T-cell (primary cell): Measurements from ENCODE around the gene ANO1. TPM values are rescaled to one million over a fixed set of nuclear protein-coding genes. Genes with fewer than 3 reads are reported as not detected.

Experiments
- ATAC-seq, 4 experiments: fragments of 200-7000 bp in 3 of 4; fragments of 150-1000 bp in 1 of 4; cut with Tn5 transposase; replicated peaks in 1 of 4; 1 replicate in 3 of 4; 2 replicates in 1 of 4; pipeline ENCODE4 v1.10.0; 2021; ENCODE audit warnings: moderate library complexity in 3 of 4, mild to moderate bottlenecking in 2 of 4, moderate number of reproducible peaks in 1 of 4
- CTCF ChIA-PET, 2 donors: fragments of 300-600 bp; sonication (Branson Sonifier 250); formaldehyde crosslinking; loops; one replicate each; lab custom pipeline; 2022; ENCODE audit warnings: antibody characterized with exemption in 2 of 2; lab: Charles Lee
- POLR2A ChIA-PET, 2 donors: fragments of 300-600 bp; sonication (Branson Sonifier 250); formaldehyde crosslinking; loops; one replicate each; lab custom pipeline; 2022; ENCODE audit warnings: antibody characterized with exemption in 2 of 2; lab: Charles Lee
- DNase-seq, 35 experiments: peaks; one replicate each; pipeline versions ENCODE4 v3.0.0 to v3.0.0-alpha.2; 2013 to 2023
- H3K27ac ChIP-seq: one replicate; pipeline ENCODE4 v1.5.1; 2013; ENCODE audit warnings: low read length
- H3K27me3 ChIP-seq, 2 experiments: replicated peaks in 1 of 2; 1 replicate in 1 of 2; 2 replicates in 1 of 2; pipeline versions ENCODE4 v1.6.1 to v1.7.0; 2013; ENCODE audit warnings: low read length in 1 of 2, mixed read lengths in 1 of 2; ENCODE audit not compliant: control insufficient read depth in 2 of 2, insufficient read depth in 2 of 2; ENCODE audit errors: extremely low read depth in 1 of 2
- H3K36me3 ChIP-seq, 2 donors: 1 replicate in 1 of 2; 2 replicates in 1 of 2; pipeline versions ENCODE4 v1.6.1 to v1.7.0; 2013; ENCODE audit warnings: low read length in 1 of 2; ENCODE audit not compliant: control insufficient read depth in 2 of 2, insufficient read depth in 1 of 2; ENCODE audit errors: extremely low read depth in 1 of 2
- H3K4me1 ChIP-seq, 2 experiments: 1 replicate in 1 of 2; 2 replicates in 1 of 2; pipeline versions ENCODE4 v1.6.1 to v1.7.0; 2013; ENCODE audit warnings: low read length in 2 of 2, mixed read lengths in 1 of 2; ENCODE audit not compliant: insufficient read depth in 2 of 2, control insufficient read depth in 1 of 2; ENCODE audit errors: extremely low read depth in 1 of 2
- H3K4me3 ChIP-seq, 2 donors: 1 replicate in 1 of 2; 2 replicates in 1 of 2; pipeline versions ENCODE4 v1.5.1 to v1.7.0; 2013; ENCODE audit warnings: mild to moderate bottlenecking in 2 of 2, low read length in 1 of 2, moderate library complexity in 1 of 2; ENCODE audit not compliant: control insufficient read depth in 1 of 2; ENCODE audit errors: extremely low read depth in 1 of 2
- H3K9me3 ChIP-seq: 2 replicates; pipeline ENCODE4 v1.7.0; 2013
- H3K27ac Mint-ChIP-seq, 2 donors: one replicate each; pipeline ENCODE4 v1.8.0; 2020 to 2021; ENCODE audit warnings: mild to moderate bottlenecking in 2 of 2, mixed read lengths in 2 of 2
- H3K27me3 Mint-ChIP-seq, 2 donors: one replicate each; pipeline ENCODE4 v1.8.0; 2021 to 2022; ENCODE audit warnings: mixed read lengths in 2 of 2
- H3K36me3 Mint-ChIP-seq: one replicate; pipeline ENCODE4 v1.8.0; 2021; ENCODE audit warnings: mixed read lengths
- H3K4me1 Mint-ChIP-seq, 3 donors: one replicate each; pipeline ENCODE4 v1.8.0; 2020 to 2022; ENCODE audit warnings: mixed read lengths in 3 of 3, mild to moderate bottlenecking in 1 of 3
- H3K4me3 Mint-ChIP-seq, 3 donors: one replicate each; pipeline ENCODE4 v1.8.0; 2020 to 2022; ENCODE audit warnings: mild to moderate bottlenecking in 3 of 3, mixed read lengths in 3 of 3, moderate library complexity in 3 of 3
- H3K9me3 Mint-ChIP-seq, 3 donors: one replicate each; pipeline ENCODE4 v1.8.0; 2020 to 2022; ENCODE audit warnings: mixed read lengths in 3 of 3
- WGBS: methylation state at CpG from one replicate; pipeline ENCODE4 v1.1.5; 2013; ENCODE audit warnings: missing lambda C conversion rate; ENCODE audit not compliant: insufficient coverage; 5-methylcytosine and 5-hydroxymethylcytosine counted together
- total RNA-seq, 35 experiments: library from RNA in 6 of 35; stranded (reverse) in 6 of 35; fragments of 120-200 nt in 1 of 35; gene quantifications; one replicate each; pipeline versions ENCODE4 v1.2.1 to v1.2.4 and lab custom pipeline; 2013 to 2026

Gene ANO1
- total RNA-seq, 5 donors from 2014 or later (not counting 1 experiment from before 2014, with no cell fraction given) = 0.19 to 0.38 (median 0.33) TPM; not detected in 2

DNA sequence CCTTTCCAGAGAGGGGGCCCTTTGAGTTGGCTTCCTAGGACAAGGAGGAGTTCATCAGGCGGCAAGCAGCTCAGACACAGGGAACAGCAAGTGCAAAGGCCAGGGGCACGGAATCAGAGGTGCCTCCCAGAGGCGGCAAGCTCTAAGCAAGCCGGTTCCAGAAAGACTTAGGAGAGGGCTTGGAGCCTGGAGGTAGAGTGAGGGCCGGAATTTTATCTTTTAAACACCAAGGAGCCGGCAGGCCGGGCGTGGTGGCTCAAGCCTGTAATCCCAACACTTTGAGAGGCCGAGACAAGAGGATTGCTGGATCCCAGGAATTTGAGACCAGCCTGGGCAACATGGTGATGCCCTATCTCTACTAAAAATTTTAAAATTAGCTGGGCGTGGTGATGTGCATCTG is 151.6 kb downstream of the ANO1 start:
- Histone ChIP-seq H3K4me1 (no peaks in the 10 kb centered on the region), H3K9me3 (no peaks in the 10 kb centered on the region), H3K4me3 (no peak overlapping the region), H3K36me3 (no peaks in the 10 kb centered on the region), H3K27ac (no peak overlapping the region), H3K27me3 (peaks cover 0 to 10% of the 10 kb centered on the region in 2 experiments)
- POLR2A ChIA-PET = no interaction called here
- ATAC-seq (no peak), DNase-seq (no peak)
- no peak overlapping the region for H3K4me3 Mint-ChIP-seq
- 76% methylated on average over 6 of the region's 10 CpGs for WGBS
- H3K9me3 Mint-ChIP-seq = no peaks in the 10 kb centered on the region
- CTCF ChIA-PET = interaction anchor here in 1 of 2 donors (0.6 kb wide), 1 partner anchor 1038 kb away, joined by 3 read pairs; no protein-coding TSS in a partner anchor
- H3K27ac Mint-ChIP-seq = no peak overlapping the region
- H3K36me3 Mint-ChIP-seq = no peaks in the 10 kb centered on the region
- peaks cover 0 to 6% of the 10 kb centered on the region in 2 donors for H3K27me3 Mint-ChIP-seq
- H3K4me1 Mint-ChIP-seq = no peaks in the 10 kb centered on the region

GRCh38 chr11:70230151-70230839 is 152.2 kb downstream of the ANO1 start:
- ChIA-PET POLR2A (no interaction called here), CTCF (no interaction called here)
- Mint-ChIP-seq H3K27ac (no peak overlapping the region), H3K27me3 (peaks cover 0 to 4% of the 10 kb centered on the region in 2 donors), H3K9me3 (no peaks in the 10 kb centered on the region), H3K4me3 (no peak overlapping the region), H3K36me3 (no peaks in the 10 kb centered on the region), H3K4me1 (no peaks in the 10 kb centered on the region)
- ATAC-seq (no peak), DNase-seq (no peak)
- Histone ChIP-seq H3K27ac (no peak overlapping the region), H3K36me3 (no peaks in the 10 kb centered on the region), H3K4me3 (no peak overlapping the region), H3K4me1 (no peaks in the 10 kb centered on the region), H3K9me3 (no peaks in the 10 kb centered on the region), H3K27me3 (peaks cover 0 to 10% of the 10 kb centered on the region in 2 experiments)
- WGBS = 93% methylated on average over 4 of the region's 8 CpGs

DNA sequence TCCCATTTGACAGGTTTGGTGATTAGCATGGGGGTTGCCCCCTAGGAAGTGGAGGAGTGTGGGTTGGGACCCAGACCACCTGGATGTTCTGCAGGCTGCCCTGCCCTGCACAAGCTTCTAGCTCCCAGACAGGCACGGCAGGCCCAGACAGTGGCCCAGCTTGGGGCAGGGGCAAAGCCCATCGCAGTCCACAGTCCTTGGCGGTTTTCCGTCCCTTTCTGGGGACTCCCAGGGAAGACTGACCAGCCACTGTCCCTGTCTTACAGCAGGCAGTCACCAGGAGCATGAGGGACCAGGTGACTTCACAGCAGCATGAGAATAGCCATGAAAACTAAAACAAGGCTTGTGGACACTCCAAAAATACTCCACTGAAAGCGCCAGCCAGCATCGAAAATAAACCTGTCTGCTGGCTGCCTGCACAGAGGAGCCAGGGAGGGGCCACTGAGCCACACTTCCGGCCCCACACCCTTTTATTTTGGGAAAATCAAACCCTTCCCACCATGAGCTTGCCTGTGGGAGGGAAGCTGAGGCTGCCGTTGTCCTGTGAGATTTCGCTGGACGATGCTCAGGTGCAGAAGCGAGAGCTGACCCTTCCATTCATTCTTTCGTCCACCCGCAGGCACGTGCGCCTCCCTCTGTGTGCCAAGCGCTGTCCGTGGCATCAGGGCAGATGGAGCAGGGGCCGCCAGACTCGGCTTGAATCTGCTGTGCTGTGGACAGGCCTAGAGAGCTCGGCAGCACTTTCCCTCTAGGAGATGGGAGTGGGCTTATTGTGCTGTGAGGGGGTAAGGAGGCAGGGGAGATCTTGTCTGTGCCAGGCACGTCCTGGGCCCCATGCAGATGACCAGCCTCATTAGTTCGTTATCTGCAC is 153.0 kb downstream of the ANO1 start:
- WGBS = 80% methylated on average over 18 of the region's 22 CpGs

DNA sequence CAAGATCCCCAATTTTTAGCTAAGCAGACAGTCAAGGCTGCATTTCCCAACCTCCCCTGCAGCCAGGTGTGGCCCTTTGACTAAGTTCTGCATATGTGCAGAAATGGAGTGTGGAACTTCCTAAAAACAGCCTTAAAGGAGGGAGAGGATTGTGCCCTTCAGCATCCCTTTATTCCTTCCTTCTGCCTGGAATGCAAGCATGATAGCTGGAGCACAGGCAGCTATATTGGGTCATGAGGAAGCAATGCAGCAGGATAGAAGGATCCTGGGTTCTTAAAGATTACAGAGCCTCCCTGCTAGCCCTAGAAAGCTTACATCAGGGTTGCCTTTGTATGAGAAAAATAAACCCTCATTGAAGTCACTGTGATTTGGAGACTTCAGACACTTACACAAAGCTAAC is 154.9 kb downstream of the ANO1 start:
- H3K4me1 Mint-ChIP-seq = no peaks in the 10 kb centered on the region
- H3K4me3 Mint-ChIP-seq = no peak overlapping the region
- no peaks in the 10 kb centered on the region for H3K4me1 ChIP-seq
- no peaks in the 10 kb centered on the region for H3K36me3 Mint-ChIP-seq
- DNase-seq (no peak), ATAC-seq (no peak)
- H3K27me3 ChIP-seq = peaks cover 0 to 5% of the 10 kb centered on the region in 2 experiments
- H3K27ac Mint-ChIP-seq = no peak overlapping the region
- ChIA-PET POLR2A (interaction anchor here in 1 of 2 donors (0.6 kb wide), 1 partner anchor 35 kb away, joined by 4 read pairs; no protein-coding TSS in a partner anchor), CTCF (no interaction called here)
- peaks cover 3 to 6% of the 10 kb centered on the region in 2 donors for H3K27me3 Mint-ChIP-seq
- H3K4me3 ChIP-seq = no peak overlapping the region
- H3K9me3 ChIP-seq = no peaks in the 10 kb centered on the region
- H3K27ac ChIP-seq = no peak overlapping the region
- no peaks in the 10 kb centered on the region for H3K9me3 Mint-ChIP-seq
- no peaks in the 10 kb centered on the region for H3K36me3 ChIP-seq

More for the DNA sequence above, 153.0 kb downstream of the ANO1 start:
- POLR2A ChIA-PET = no interaction called here
- peaks cover 0 to 4% of the 10 kb centered on the region in 2 donors for H3K27me3 Mint-ChIP-seq
- Histone ChIP-seq H3K4me1 (no peaks in the 10 kb centered on the region), H3K27me3 (peaks cover 0 to 10% of the 10 kb centered on the region in 2 experiments), H3K4me3 (no peak overlapping the region), H3K36me3 (no peaks in the 10 kb centered on the region), H3K9me3 (no peaks in the 10 kb centered on the region), H3K27ac (no peak overlapping the region)
- H3K27ac Mint-ChIP-seq = no peak overlapping the region
- no peaks in the 10 kb centered on the region for H3K4me1 Mint-ChIP-seq
- H3K9me3 Mint-ChIP-seq = no peaks in the 10 kb centered on the region
- ATAC-seq (no peak), DNase-seq (no peak)
- no peak overlapping the region for H3K4me3 Mint-ChIP-seq
- CTCF ChIA-PET = no interaction called here
- H3K36me3 Mint-ChIP-seq = no peaks in the 10 kb centered on the region

DNA sequence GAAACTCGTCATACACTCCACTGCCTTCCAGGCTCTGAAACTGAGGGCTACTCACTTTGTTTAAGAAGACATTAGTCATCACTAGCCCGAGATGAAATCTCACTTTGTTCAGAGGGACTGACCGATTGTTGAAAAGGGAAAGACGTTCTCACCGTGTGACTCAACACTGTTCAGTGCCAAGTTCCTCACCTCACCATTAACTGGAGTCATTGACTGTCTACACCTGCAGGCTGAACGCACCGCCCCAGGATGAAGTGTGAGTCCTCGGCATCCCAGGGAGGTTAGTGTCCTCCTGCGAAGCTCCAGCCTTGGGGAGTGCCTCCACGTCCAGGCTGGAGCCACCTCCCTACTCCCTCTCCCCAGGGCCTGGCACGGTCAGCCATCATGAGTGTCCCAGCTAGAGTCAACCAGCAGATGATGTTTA is 155.4 kb downstream of the ANO1 start:
- H3K27me3 Mint-ChIP-seq = peaks cover 3 to 6% of the 10 kb centered on the region in 2 donors
- H3K4me1 ChIP-seq = no peaks in the 10 kb centered on the region
- no peaks in the 10 kb centered on the region for H3K36me3 ChIP-seq
- no peaks in the 10 kb centered on the region for H3K9me3 Mint-ChIP-seq
- no peaks in the 10 kb centered on the region for H3K36me3 Mint-ChIP-seq
- WGBS = 75% methylated on average over 9 of the region's 11 CpGs
- POLR2A ChIA-PET = interaction anchor here in 1 of 2 donors (0.6 kb wide), 1 partner anchor 34 kb away, joined by 4 read pairs; no protein-coding TSS in a partner anchor
- no peaks in the 10 kb centered on the region for H3K4me1 Mint-ChIP-seq
- DNase-seq = no peak
- H3K27me3 ChIP-seq = peaks cover 0 to 5% of the 10 kb centered on the region in 2 experiments
- H3K4me3 Mint-ChIP-seq = no peak overlapping the region
- no peak overlapping the region for H3K4me3 ChIP-seq
- no peak for ATAC-seq
- no peaks in the 10 kb centered on the region for H3K9me3 ChIP-seq
- no peak overlapping the region for H3K27ac ChIP-seq
- CTCF ChIA-PET = no interaction called here
- no peak overlapping the region for H3K27ac Mint-ChIP-seq

- Histone ChIP-seq H3K4me3 (no peak overlapping the region), H3K9me3 (no peaks in the 10 kb centered on the region), H3K27ac (no peak overlapping the region), H3K4me1 (no peaks in the 10 kb centered on the region), H3K36me3 (no peaks in the 10 kb centered on the region), H3K27me3 (peaks cover 0 to 5% of the 10 kb centered on the region in 2 experiments)
- Mint-ChIP-seq H3K9me3 (no peaks in the 10 kb centered on the region), H3K27ac (no peak overlapping the region), H3K27me3 (peaks cover 3 to 6% of the 10 kb centered on the region in 2 donors), H3K4me3 (no peak overlapping the region), H3K36me3 (no peaks in the 10 kb centered on the region), H3K4me1 (no peaks in the 10 kb centered on the region)
- ATAC-seq = no peak
- no CpG with 5 or more reads among the region's 9 CpGs for WGBS
- CTCF ChIA-PET = no interaction called here
- no peak for DNase-seq
- POLR2A ChIA-PET = no interaction called here
These were observed 155.8 kb downstream of the ANO1 start for GRCh38 chr11:70233962-70234361.
